Activated CD4-positive, alpha-beta T cell treated with anti-CD3 and anti-CD28 coated beads for 36 hours (primary cell): ENCODE data around the gene BACH2. TPM values are rescaled to one million over a fixed set of nuclear protein-coding genes. Genes with fewer than 3 reads are reported as not detected.

Experiments
- ATAC-seq: fragments of 200-7000 bp; cut with Tn5 transposase; one replicate; pipeline ENCODE4 v1.10.0; 2021; ENCODE audit warnings: mild to moderate bottlenecking, moderate library complexity
- CTCF ChIA-PET: fragments of 350-600 bp; sonication (Branson Sonifier 250); formaldehyde crosslinking; loops from one replicate; lab custom pipeline; 2021; ENCODE audit warnings: antibody characterized with exemption; lab: Charles Lee
- POLR2A ChIA-PET: fragments of 350-600 bp; sonication (Branson Sonifier 250); formaldehyde crosslinking; loops from one replicate; lab custom pipeline; 2021; ENCODE audit warnings: antibody characterized with exemption, inconsistent platforms; lab: Charles Lee
- DNase-seq: peaks from one replicate; pipeline ENCODE4 v3.0.0-alpha.2; 2020
- H3K27ac Mint-ChIP-seq: one replicate; pipeline ENCODE4 v1.8.0; 2021; ENCODE audit warnings: mixed read lengths
- H3K27me3 Mint-ChIP-seq: one replicate; pipeline ENCODE4 v1.8.0; 2021; ENCODE audit warnings: mixed read lengths
- H3K36me3 Mint-ChIP-seq: one replicate; pipeline ENCODE4 v1.8.0; 2021; ENCODE audit warnings: low read depth, mixed read lengths
- H3K4me1 Mint-ChIP-seq: one replicate; pipeline ENCODE4 v1.8.0; 2021; ENCODE audit warnings: mixed read lengths
- H3K4me3 Mint-ChIP-seq: one replicate; pipeline ENCODE4 v1.8.0; 2021; ENCODE audit warnings: mild to moderate bottlenecking, moderate library complexity, mixed read lengths
- H3K9me3 Mint-ChIP-seq: one replicate; pipeline ENCODE4 v1.8.0; 2021; ENCODE audit warnings: low read depth, mixed read lengths
- intact Hi-C, 2 experiments: fragments of 100-400 bp; cut with DNase I in 1 of 2; cut with micrococcal nuclease in 1 of 2; formaldehyde crosslinking; loops; one replicate each; pipeline versions ENCODE4 v1.14.2 to v1.15.1; 2022 to 2024; cut with DNase I, micrococcal nuclease
- total RNA-seq, 2 experiments: library from RNA; stranded (reverse); gene quantifications; one replicate each; pipeline ENCODE4 v1.2.3, GENCODE V29; 2021

Gene BACH2
- total RNA-seq, 2 experiments from 2014 or later: 74.7 to 87.3 TPM

DNA sequence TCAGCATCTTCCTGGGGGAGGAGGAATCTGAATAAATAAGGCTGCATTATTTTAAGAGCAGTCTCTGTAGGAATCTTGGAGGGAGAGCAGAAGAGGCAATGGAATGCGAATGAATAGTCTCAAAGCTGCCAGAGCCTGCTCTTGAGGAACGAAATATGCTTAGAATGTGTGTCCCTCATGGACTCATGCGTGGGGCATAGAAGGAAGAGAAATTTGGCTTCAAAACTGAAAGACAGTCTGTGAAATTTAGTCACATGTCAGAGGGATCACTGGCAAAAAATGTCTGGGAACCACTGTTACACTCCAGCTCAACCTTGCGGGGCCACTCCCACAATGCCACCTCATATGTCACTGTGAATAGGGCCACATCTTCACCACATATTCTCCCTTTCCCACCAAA, 306.9 kb downstream of the BACH2 start:
- POLR2A ChIA-PET: no interaction called here
- no peak overlapping the region for H3K4me3 Mint-ChIP-seq
- H3K27ac Mint-ChIP-seq: peak overlapping the region; percentile 11
- CTCF ChIA-PET: interaction anchor here (0.6 to 0.8 kb wide), 3 partner anchors 11 to 260 kb away, joined by 3 to 4 read pairs (median 3); no protein-coding TSS in a partner anchor
- intact Hi-C loops: loop anchor here in 1 of 2 experiments (5.0 kb wide), 2 partner anchors 37 to 47 kb away; no protein-coding TSS in a partner anchor
- H3K4me1 Mint-ChIP-seq: peaks cover 92% of the 10 kb centered on the region
- H3K36me3 Mint-ChIP-seq: peaks cover 76% of the 10 kb centered on the region
- ATAC-seq (no peak), DNase-seq (no peak)
- no peaks in the 10 kb centered on the region for H3K9me3 Mint-ChIP-seq
- no peaks in the 10 kb centered on the region for H3K27me3 Mint-ChIP-seq

GRCh38 chr6:89987830-89988229, 308.8 kb downstream of the BACH2 start:
- H3K36me3 Mint-ChIP-seq: peaks cover 72% of the 10 kb centered on the region
- no peaks in the 10 kb centered on the region for H3K27me3 Mint-ChIP-seq
- H3K4me3 Mint-ChIP-seq: no peak overlapping the region
- ChIA-PET POLR2A (interaction anchor here (0.7 to 1.5 kb wide), 4 partner anchors 13 to 193 kb away, joined by 3 to 8 read pairs (median 4); no protein-coding TSS in a partner anchor), CTCF (interaction anchor here (0.6 to 1.7 kb wide), 7 partner anchors 11 to 492 kb away, joined by 3 to 8 read pairs (median 4); no protein-coding TSS in a partner anchor)
- ATAC-seq (no peak), DNase-seq (no peak)
- H3K9me3 Mint-ChIP-seq: no peaks in the 10 kb centered on the region
- H3K4me1 Mint-ChIP-seq: peaks cover 79% of the 10 kb centered on the region
- intact Hi-C loops: loop anchor here in 1 of 2 experiments (2.0 to 5.0 kb wide), 2 partner anchors 15 to 36 kb away; no protein-coding TSS in a partner anchor
- H3K27ac Mint-ChIP-seq: peak overlapping the region; percentile 91

DNA sequence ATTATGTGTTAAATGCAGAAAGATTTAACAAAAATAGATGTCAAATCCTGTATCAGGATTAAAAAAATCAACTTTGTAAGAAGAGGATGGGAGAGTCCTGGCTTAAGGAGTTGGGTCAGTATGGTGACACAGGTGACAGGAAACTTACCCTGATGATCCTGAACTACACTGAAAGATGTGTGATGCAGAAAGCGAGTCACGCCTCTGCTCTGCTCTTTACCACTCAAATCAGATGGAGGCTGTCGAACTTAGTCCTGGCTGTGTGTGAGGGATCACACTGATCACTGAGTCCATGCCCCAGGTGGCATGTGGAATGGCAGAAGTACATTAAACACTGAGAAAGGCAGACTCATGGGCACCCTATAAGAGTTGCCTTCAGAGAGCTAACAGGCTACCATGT, 309.5 kb downstream of the BACH2 start:
- POLR2A ChIA-PET: interaction anchor here (0.5 to 1.5 kb wide), 6 partner anchors 14 to 411 kb away, joined by 3 to 8 read pairs (median 3); no protein-coding TSS in a partner anchor
- no peak overlapping the region for H3K4me3 Mint-ChIP-seq

DNA sequence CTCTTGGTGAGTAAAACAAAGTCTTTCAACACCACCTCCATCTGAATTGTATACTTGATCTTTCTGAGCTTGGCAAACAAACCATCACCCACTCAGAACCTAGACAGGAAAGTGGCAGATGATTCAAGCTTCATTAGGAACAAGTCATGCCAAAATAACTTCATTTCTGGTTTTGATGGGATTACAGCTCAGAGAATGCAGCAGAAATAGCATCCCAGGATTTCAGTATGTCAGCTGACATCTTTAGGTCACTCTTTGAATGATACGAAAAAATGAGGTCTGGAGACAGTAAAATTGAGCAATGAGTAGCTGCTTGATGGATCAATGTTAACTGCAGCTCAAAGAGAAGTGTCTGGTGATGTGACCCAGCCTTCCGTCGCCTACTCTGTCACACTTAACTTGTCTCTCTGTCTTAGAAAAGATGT, 310.0 kb downstream of the BACH2 start:
- Mint-ChIP-seq H3K9me3 (no peaks in the 10 kb centered on the region), H3K36me3 (peaks cover 74% of the 10 kb centered on the region)

More for the DNA sequence above, 309.5 kb downstream of the BACH2 start:
- peaks cover 79% of the 10 kb centered on the region for H3K4me1 Mint-ChIP-seq
- intact Hi-C loops: loop anchor here in 1 of 2 experiments (2.0 to 5.0 kb wide), 2 partner anchors 14 to 35 kb away; no protein-coding TSS in a partner anchor
- ATAC-seq (peak; percentile 83), DNase-seq (peak; percentile 58)
- CTCF ChIA-PET: interaction anchor here (0.6 to 2.1 kb wide), 10 partner anchors 10 to 470 kb away, joined by 3 to 8 read pairs (median 4); no protein-coding TSS in a partner anchor
- H3K27ac Mint-ChIP-seq: peak overlapping the region; percentile 91
- no peaks in the 10 kb centered on the region for H3K27me3 Mint-ChIP-seq
- H3K9me3 Mint-ChIP-seq: no peaks in the 10 kb centered on the region
- peaks cover 72% of the 10 kb centered on the region for H3K36me3 Mint-ChIP-seq

DNA sequence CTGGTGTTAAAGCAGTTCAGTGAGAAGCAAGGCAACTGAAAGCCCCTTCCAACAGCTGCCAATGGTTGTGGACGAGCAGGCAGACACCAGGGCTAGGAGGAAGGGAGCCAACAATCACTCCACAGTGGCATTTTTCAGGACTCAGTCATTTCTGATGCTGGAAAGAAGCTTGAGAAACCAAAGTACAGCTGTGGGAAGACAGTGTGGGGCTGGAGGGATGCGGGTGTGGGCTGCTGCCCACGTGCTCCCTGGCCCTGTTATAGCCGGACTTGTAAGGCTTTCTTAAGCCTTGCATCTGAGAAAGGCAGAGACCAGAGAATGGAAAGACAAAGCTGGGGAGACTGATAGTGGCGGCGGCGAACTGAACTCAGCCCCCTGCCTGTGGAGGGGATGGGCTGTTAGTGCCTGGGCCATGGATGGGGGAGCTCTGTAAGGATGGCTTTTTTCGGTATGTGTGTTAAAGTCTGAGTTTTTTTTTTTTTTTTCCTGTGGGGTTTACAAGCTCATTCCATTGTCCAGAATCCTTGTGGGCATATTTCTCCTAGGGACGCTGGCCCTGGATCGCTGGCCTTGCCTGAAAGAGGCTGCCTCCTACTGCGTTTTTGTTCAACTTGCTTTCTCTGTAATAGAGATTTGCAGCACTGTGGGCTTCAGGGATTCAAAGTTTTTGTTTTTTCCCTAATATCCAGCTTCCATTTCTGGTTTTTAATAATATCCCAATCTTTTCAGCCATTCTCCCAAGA, 310.7 kb downstream of the BACH2 start:
- Mint-ChIP-seq H3K27me3 (no peaks in the 10 kb centered on the region), H3K27ac (peak overlapping the region; percentile 68), H3K4me3 (no peak overlapping the region), H3K4me1 (peaks cover 79% of the 10 kb centered on the region), H3K9me3 (no peaks in the 10 kb centered on the region), H3K36me3 (peaks cover 70% of the 10 kb centered on the region)
- intact Hi-C loops: loop anchor here in 1 of 2 experiments (2.0 to 5.0 kb wide), 2 partner anchors 13 to 34 kb away; no protein-coding TSS in a partner anchor
- DNase-seq (no peak), ATAC-seq (no peak)
- ChIA-PET POLR2A (interaction anchor here (0.5 to 1.5 kb wide), 5 partner anchors 15 to 397 kb away, joined by 3 to 8 read pairs (median 5); no protein-coding TSS in a partner anchor), CTCF (interaction anchor here (0.5 to 2.1 kb wide), 9 partner anchors 9 to 504 kb away, joined by 3 to 7 read pairs (median 4); no protein-coding TSS in a partner anchor)

More for the DNA sequence above, 310.0 kb downstream of the BACH2 start:
- intact Hi-C loops: loop anchor here in 1 of 2 experiments (2.0 to 5.0 kb wide), 2 partner anchors 14 to 34 kb away; no protein-coding TSS in a partner anchor
- no peak for DNase-seq
- peak; percentile 63 for ATAC-seq
- ChIA-PET POLR2A (interaction anchor here (0.5 to 1.5 kb wide), 7 partner anchors 15 to 411 kb away, joined by 3 to 8 read pairs (median 3); no protein-coding TSS in a partner anchor), CTCF (interaction anchor here (0.5 to 2.1 kb wide), 11 partner anchors 10 to 503 kb away, joined by 3 to 7 read pairs (median 3); no protein-coding TSS in a partner anchor)
- Mint-ChIP-seq H3K4me1 (peaks cover 80% of the 10 kb centered on the region), H3K4me3 (no peak overlapping the region), H3K27me3 (no peaks in the 10 kb centered on the region), H3K27ac (peak overlapping the region; percentile 91)

DNA sequence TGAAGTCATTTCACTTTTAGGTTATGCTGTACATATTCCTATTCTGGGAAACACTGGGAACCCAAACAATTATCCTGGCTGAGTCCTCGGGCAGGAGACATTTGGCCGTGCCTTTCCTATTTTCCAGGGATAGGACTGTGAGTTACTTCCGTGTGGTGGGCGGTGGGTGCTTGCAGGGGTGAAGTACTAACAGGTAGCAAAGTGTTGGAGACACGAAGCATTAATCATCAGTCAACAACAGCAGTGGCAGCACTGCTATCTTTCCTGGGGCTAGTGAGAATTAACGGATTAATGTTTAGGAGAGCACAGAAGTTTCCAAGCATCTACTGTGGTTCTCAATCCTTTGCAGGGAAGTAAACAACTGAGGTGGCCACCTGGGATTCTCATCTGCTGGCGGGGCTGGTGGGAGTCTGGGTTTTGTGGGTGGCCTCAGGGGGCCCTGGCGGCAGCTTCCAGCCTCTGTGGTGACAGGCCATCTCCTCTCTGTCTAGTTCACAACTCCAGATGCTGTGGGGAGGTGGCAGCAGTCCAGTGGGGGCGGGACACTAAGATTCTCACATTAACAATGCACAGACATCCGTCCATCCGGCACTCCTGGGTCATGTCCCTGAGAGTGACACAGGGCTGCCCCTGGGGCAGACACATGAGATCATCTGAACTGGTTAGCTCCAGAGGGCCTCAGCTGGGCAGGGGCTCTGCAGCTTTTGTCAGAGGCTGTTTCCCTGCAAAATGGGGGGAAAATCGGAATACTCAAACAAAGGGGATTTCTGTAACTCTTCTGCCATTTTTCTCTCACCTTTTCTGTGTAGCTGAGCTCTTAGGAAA, 311.5 kb downstream of the BACH2 start:
- intact Hi-C loops: loop anchor here in 1 of 2 experiments (5.0 kb wide), 1 partner anchor 33 kb away; no protein-coding TSS in a partner anchor
- Mint-ChIP-seq H3K36me3 (peaks cover 70% of the 10 kb centered on the region), H3K4me1 (peaks cover 72% of the 10 kb centered on the region), H3K27me3 (no peaks in the 10 kb centered on the region), H3K4me3 (no peak overlapping the region), H3K9me3 (no peaks in the 10 kb centered on the region), H3K27ac (peak overlapping the region; percentile 68)
- ATAC-seq (no peak), DNase-seq (no peak)
- POLR2A ChIA-PET: interaction anchor here (0.5 to 0.6 kb wide), 2 partner anchors 226 to 398 kb away, joined by 3 to 5 read pairs; no protein-coding TSS in a partner anchor
- CTCF ChIA-PET: interaction anchor here (2.1 kb wide), 1 partner anchor 8 kb away, joined by 7 read pairs; no protein-coding TSS in a partner anchor

DNA sequence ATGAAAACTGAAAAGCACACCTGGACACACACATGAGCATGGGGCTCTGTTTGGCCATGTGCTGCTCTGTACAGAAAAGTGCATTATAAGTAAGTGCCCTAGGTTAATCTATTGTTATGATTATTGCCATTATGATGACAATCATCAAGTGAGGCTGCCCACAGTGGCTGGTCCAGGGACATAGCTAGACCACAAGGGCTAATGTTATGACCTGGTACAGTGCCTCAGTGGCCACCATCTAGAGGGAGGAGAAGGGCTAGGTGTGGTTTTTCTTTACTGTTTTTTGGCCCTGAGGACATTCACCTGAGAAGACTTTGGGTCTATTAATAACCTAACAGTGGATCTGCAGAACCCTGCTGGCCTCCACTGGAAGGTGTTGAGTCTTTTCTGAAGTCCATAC, 316.3 kb downstream of the BACH2 start:
- Mint-ChIP-seq H3K4me1 (peaks cover 40% of the 10 kb centered on the region), H3K27me3 (no peaks in the 10 kb centered on the region)

GRCh38 chr6:89979481-89980119, 317.0 kb downstream of the BACH2 start:
- POLR2A ChIA-PET: interaction anchor here (0.6 to 0.7 kb wide), 2 partner anchors 93 to 310 kb away, joined by 4 to 5 read pairs; no protein-coding TSS in a partner anchor
- DNase-seq (no peak), ATAC-seq (peak; percentile 86)
- Mint-ChIP-seq H3K4me3 (no peak overlapping the region), H3K4me1 (peaks cover 41% of the 10 kb centered on the region), H3K27me3 (no peaks in the 10 kb centered on the region), H3K9me3 (no peaks in the 10 kb centered on the region), H3K27ac (no peak overlapping the region), H3K36me3 (peaks cover 48% of the 10 kb centered on the region)
- CTCF ChIA-PET: interaction anchor here (0.9 to 3.1 kb wide), 4 partner anchors 11 to 39 kb away, joined by 3 to 11 read pairs (median 4); no protein-coding TSS in a partner anchor
- intact Hi-C loops: loop anchor here in 1 of 2 experiments (1.0 kb wide), 1 partner anchor 18 kb away; no protein-coding TSS in a partner anchor

More for the DNA sequence above, 316.3 kb downstream of the BACH2 start:
- ATAC-seq: no peak
- CTCF ChIA-PET: interaction anchor here (0.7 kb wide), 1 partner anchor 164 kb away, joined by 3 read pairs; no protein-coding TSS in a partner anchor
- no peak for DNase-seq
- no peaks in the 10 kb centered on the region for H3K9me3 Mint-ChIP-seq
- peaks cover 47% of the 10 kb centered on the region for H3K36me3 Mint-ChIP-seq
- no peak overlapping the region for H3K27ac Mint-ChIP-seq
- intact Hi-C loops: no loop called here
- POLR2A ChIA-PET: no interaction called here
- no peak overlapping the region for H3K4me3 Mint-ChIP-seq

- Mint-ChIP-seq H3K4me1 (peaks cover 42% of the 10 kb centered on the region), H3K27ac (no peak overlapping the region), H3K4me3 (no peak overlapping the region), H3K9me3 (no peaks in the 10 kb centered on the region), H3K27me3 (no peaks in the 10 kb centered on the region), H3K36me3 (peaks cover 51% of the 10 kb centered on the region)
- ChIA-PET POLR2A (no interaction called here), CTCF (interaction anchor here (0.9 to 3.1 kb wide), 6 partner anchors 12 to 38 kb away, joined by 3 to 11 read pairs (median 4); no protein-coding TSS in a partner anchor)
- intact Hi-C loops: loop anchor here in 1 of 2 experiments (1.0 kb wide), 1 partner anchor 17 kb away; no protein-coding TSS in a partner anchor
- DNase-seq (no peak), ATAC-seq (no peak)
Measured at GRCh38 chr6:89978749-89979145, 317.9 kb downstream of the BACH2 start.
